Measurements from ENCODE around the gene ARHGAP6. TPM values are rescaled to one million over a fixed set of nuclear protein-coding genes. Genes with fewer than 3 reads are reported as not detected.

ARHGAP6 gene
- polyA plus RNA-seq, 3 donors = 0.31 to 1.1 (median 0.40) TPM

GRCh38 chrX:11600578-11600977 lies 65.1 kb downstream of the ARHGAP6 start:
- Histone ChIP-seq H2AFZ (ENCODE audit: insufficient read depth, low read depth, low read length, poor library complexity, severe bottlenecking) (no peak overlapping the region), H3K4me2 (replicated peaks; ENCODE audit: extremely low read depth, low read length, poor library complexity, severe bottlenecking) (no peak overlapping the region), H3K9ac (ENCODE audit: insufficient read depth, low read length, poor library complexity, severe bottlenecking) (no peak overlapping the region), H3K36me3 (replicated peaks in 1 of 2; ENCODE audit: control insufficient read depth in 1 of 2, insufficient read depth in 2 of 2, low read length in 2 of 2) (no peaks in the 10 kb centered on the region), H4K20me1 (ENCODE audit: insufficient read depth, low read length) (no peaks in the 10 kb centered on the region), H3K27me3 (ENCODE audit: control insufficient read depth in 2 of 2, insufficient read depth in 2 of 2, low read length in 2 of 2) (no peaks in the 10 kb centered on the region), H3K79me2 (ENCODE audit: insufficient read depth, low read length) (no peaks in the 10 kb centered on the region), H3K27ac (ENCODE audit: low read depth in 1 of 2, low read length in 2 of 2) (no peak overlapping the region), H3K4me3 (replicated peaks in 1 of 3; ENCODE audit: low read depth in 2 of 3, low read length in 3 of 3) (no peak overlapping the region), H3K4me1 (ENCODE audit: control insufficient read depth in 1 of 2, insufficient read depth in 2 of 2, low read length in 2 of 2) (no peaks in the 10 kb centered on the region), H3K9me3 (replicated peaks in 1 of 2; ENCODE audit: control insufficient read depth in 1 of 2, insufficient read depth in 1 of 2, low read length in 2 of 2) (no peaks in the 10 kb centered on the region)
- Mint-ChIP-seq H3K27ac (no peak overlapping the region), H3K36me3 (no peaks in the 10 kb centered on the region), H3K27me3 (ENCODE audit: low read depth in 3 of 3) (peaks cover 1 to 3% (median 2%) of the 10 kb centered on the region in 3 donors), H3K9me3 (no peaks in the 10 kb centered on the region), H3K4me3 (no peak overlapping the region), H3K4me1 (no peaks in the 10 kb centered on the region)
- TF ChIP-seq, protein P1, sequence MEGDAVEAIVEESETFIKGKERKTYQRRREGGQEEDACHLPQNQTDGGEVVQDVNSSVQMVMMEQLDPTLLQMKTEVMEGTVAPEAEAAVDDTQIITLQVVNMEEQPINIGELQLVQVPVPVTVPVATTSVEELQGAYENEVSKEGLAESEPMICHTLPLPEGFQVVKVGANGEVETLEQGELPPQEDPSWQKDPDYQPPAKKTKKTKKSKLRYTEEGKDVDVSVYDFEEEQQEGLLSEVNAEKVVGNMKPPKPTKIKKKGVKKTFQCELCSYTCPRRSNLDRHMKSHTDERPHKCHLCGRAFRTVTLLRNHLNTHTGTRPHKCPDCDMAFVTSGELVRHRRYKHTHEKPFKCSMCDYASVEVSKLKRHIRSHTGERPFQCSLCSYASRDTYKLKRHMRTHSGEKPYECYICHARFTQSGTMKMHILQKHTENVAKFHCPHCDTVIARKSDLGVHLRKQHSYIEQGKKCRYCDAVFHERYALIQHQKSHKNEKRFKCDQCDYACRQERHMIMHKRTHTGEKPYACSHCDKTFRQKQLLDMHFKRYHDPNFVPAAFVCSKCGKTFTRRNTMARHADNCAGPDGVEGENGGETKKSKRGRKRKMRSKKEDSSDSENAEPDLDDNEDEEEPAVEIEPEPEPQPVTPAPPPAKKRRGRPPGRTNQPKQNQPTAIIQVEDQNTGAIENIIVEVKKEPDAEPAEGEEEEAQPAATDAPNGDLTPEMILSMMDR (IDR thresholded peaks at IDR 0.05) = no peak
- intact Hi-C loops (cut with micrococcal nuclease) = no loop called here
- 88% methylated on average over 2 of the region's 3 CpGs for WGBS (ENCODE audit: insufficient coverage)
- no peak for DNase-seq

DNA sequence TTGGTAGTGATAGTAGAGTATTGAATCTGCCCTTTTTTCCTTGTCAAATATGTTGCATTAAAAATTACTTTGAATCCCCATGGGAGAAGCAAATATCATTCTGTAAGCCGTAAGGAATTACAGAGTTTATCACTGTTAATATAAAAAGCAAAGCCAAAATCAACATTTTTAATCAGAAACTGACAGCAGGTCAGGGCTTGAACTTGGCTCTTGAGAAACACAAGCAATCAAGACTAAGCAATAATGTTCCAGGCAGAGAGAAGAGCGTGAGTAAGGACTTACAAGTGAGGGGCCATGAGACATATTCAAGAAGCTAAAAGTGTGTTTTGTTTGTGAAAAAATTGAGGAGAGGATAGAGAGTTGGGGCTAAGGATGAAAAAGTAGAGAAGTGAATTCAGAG lies 68.2 kb downstream of the ARHGAP6 start:
- no peaks in the 10 kb centered on the region for H3K9me3 Mint-ChIP-seq
- DNase-seq = no peak
- H3K9ac ChIP-seq (ENCODE audit: insufficient read depth, low read length, poor library complexity, severe bottlenecking) = no peak overlapping the region
- TF ChIP-seq, protein P1 (IDR thresholded peaks at IDR 0.05) = no peak
- no peak overlapping the region for H3K27ac ChIP-seq (ENCODE audit: low read depth in 1 of 2, low read length in 2 of 2)
- no peak overlapping the region for H3K4me3 Mint-ChIP-seq
- no peak overlapping the region for H3K4me2 ChIP-seq (replicated peaks; ENCODE audit: extremely low read depth, low read length, poor library complexity, severe bottlenecking)
- no peaks in the 10 kb centered on the region for H3K27me3 ChIP-seq (ENCODE audit: control insufficient read depth in 2 of 2, insufficient read depth in 2 of 2, low read length in 2 of 2)
- H3K27ac Mint-ChIP-seq = no peak overlapping the region
- H3K4me3 ChIP-seq (replicated peaks in 1 of 3; ENCODE audit: low read depth in 2 of 3, low read length in 3 of 3) = no peak overlapping the region
- no peak overlapping the region for H2AFZ ChIP-seq (ENCODE audit: insufficient read depth, low read depth, low read length, poor library complexity, severe bottlenecking)
- peaks cover 1 to 3% (median 2%) of the 10 kb centered on the region in 3 donors for H3K27me3 Mint-ChIP-seq (ENCODE audit: low read depth in 3 of 3)
- no peaks in the 10 kb centered on the region for H4K20me1 ChIP-seq (ENCODE audit: insufficient read depth, low read length)
- H3K4me1 ChIP-seq (ENCODE audit: control insufficient read depth in 1 of 2, insufficient read depth in 2 of 2, low read length in 2 of 2) = no peaks in the 10 kb centered on the region
- intact Hi-C loops (cut with micrococcal nuclease) = no loop called here
- H3K36me3 ChIP-seq (replicated peaks in 1 of 2; ENCODE audit: control insufficient read depth in 1 of 2, insufficient read depth in 2 of 2, low read length in 2 of 2) = no peaks in the 10 kb centered on the region
- H3K9me3 ChIP-seq (replicated peaks in 1 of 2; ENCODE audit: control insufficient read depth in 1 of 2, insufficient read depth in 1 of 2, low read length in 2 of 2) = no peaks in the 10 kb centered on the region
- no peaks in the 10 kb centered on the region for H3K79me2 ChIP-seq (ENCODE audit: insufficient read depth, low read length)
- H3K36me3 Mint-ChIP-seq = no peaks in the 10 kb centered on the region
- no peaks in the 10 kb centered on the region for H3K4me1 Mint-ChIP-seq
- no CpG with 5 or more reads among the region's 2 CpGs for WGBS (ENCODE audit: insufficient coverage)
